SK-N-SH treated with all-trans-retinoic acid at 6 μM for 48 hours (cell line): Measurements from ENCODE around the gene EXD3.

Source experiments
- ATAC-seq: fragments of 200-7000 bp; cut with Tn5 transposase; 3 replicates; pipeline ENCODE4 v1.9.1; 2020; ENCODE audit warnings: mild to moderate bottlenecking, moderate library complexity
- CREB5 ChIP-seq: fragments of 250-450 bp; sonication (Bioruptor Pico); IDR thresholded peaks from 2 replicates; pipeline ENCODE4 v1.5.1; 2020; ENCODE audit warnings: low read depth, mild to moderate bottlenecking, moderate library complexity
- CSDC2 ChIP-seq: fragments of 250-450 bp; sonication (Bioruptor Pico); IDR thresholded peaks from 2 replicates; pipeline ENCODE4 v1.5.0; 2020; ENCODE audit warnings: mild to moderate bottlenecking, moderate library complexity
- CSRNP3 ChIP-seq: fragments of 250-450 bp; sonication (Bioruptor Pico); IDR thresholded peaks from 2 replicates; pipeline ENCODE4 v1.5.1; 2021; ENCODE audit warnings: mild to moderate bottlenecking, moderate library complexity
- ESRRG ChIP-seq: fragments of 250-450 bp; sonication (Bioruptor Pico); IDR thresholded peaks from 2 replicates; pipeline ENCODE4 v1.6.1; 2021; ENCODE audit warnings: mild to moderate bottlenecking
- GLIS3 ChIP-seq: fragments of 250-450 bp; sonication (Bioruptor Pico); IDR thresholded peaks from 2 replicates; pipeline ENCODE4 v1.5.0; 2020; ENCODE audit warnings: mild to moderate bottlenecking, moderate library complexity
- OSR1 ChIP-seq: fragments of 250-450 bp; sonication (Bioruptor Pico); IDR thresholded peaks from 2 replicates; pipeline ENCODE4 v1.8.0; 2022; ENCODE audit warnings: moderate library complexity, mild to moderate bottlenecking, inconsistent platforms
- POU6F1 ChIP-seq: fragments of 250-450 bp; sonication (Bioruptor Pico); IDR thresholded peaks from 2 replicates; pipeline ENCODE4 v1.8.0; 2021; ENCODE audit warnings: low read depth, mild to moderate bottlenecking, moderate library complexity, borderline replicate concordance
- SNAI2 ChIP-seq: fragments of 250-450 bp; sonication (Bioruptor Pico); IDR thresholded peaks from 2 replicates; pipeline ENCODE4 v1.5.0; 2020; ENCODE audit warnings: mild to moderate bottlenecking, moderate library complexity
- TCF4 ChIP-seq: fragments of 250-450 bp; sonication (Bioruptor Pico); IDR thresholded peaks from 2 replicates; pipeline ENCODE4 v1.8.0; 2021; ENCODE audit warnings: mild to moderate bottlenecking, moderate library complexity, borderline replicate concordance
- ZFP3 ChIP-seq: fragments of 250-450 bp; sonication (Bioruptor Pico); IDR thresholded peaks from 2 replicates; pipeline ENCODE4 v1.5.0; 2020; ENCODE audit warnings: mild to moderate bottlenecking, moderate library complexity
- ZFP30 ChIP-seq: fragments of 450-650 bp; formaldehyde crosslinking; IDR thresholded peaks from 2 replicates; pipeline ENCODE4 v1.5.0; 2022; ENCODE audit warnings: mild to moderate bottlenecking, moderate library complexity
- ZNF565 ChIP-seq: fragments of 450-650 bp; formaldehyde crosslinking; conservative IDR thresholded peaks from 2 replicates; pipeline ENCODE4 v1.5.0; 2020; ENCODE audit warnings: low read depth, mild to moderate bottlenecking, moderate library complexity
- ZNF70 ChIP-seq: fragments of 450-650 bp; formaldehyde crosslinking; IDR thresholded peaks from 2 replicates; pipeline ENCODE4 v1.5.0; 2020; ENCODE audit warnings: mild to moderate bottlenecking, moderate library complexity
- TF ChIP-seq, protein P1 (sequence below): fragments of 250-450 bp; sonication (Bioruptor Pico); IDR thresholded peaks from 2 replicates; pipeline ENCODE4 v1.8.0; 2020; ENCODE audit warnings: mild to moderate bottlenecking, moderate library complexity, borderline replicate concordance

The EXD3 gene

GRCh38 chr9:137313956-137314560 is 108.9 kb downstream of the EXD3 start:
- TF ChIP-seq CSRNP3 (CRISPR knock-in tag) (no peak), ZFP30 (CRISPR knock-in tag) (no peak), ESRRG (CRISPR knock-in tag) (no peak), ZFP3 (no peak), CREB5 (CRISPR knock-in tag) (no peak), SNAI2 (CRISPR knock-in tag) (no peak), ZNF70 (CRISPR knock-in tag) (no peak), GLIS3 (CRISPR knock-in tag) (no peak)
- TF ChIP-seq, protein P1, sequence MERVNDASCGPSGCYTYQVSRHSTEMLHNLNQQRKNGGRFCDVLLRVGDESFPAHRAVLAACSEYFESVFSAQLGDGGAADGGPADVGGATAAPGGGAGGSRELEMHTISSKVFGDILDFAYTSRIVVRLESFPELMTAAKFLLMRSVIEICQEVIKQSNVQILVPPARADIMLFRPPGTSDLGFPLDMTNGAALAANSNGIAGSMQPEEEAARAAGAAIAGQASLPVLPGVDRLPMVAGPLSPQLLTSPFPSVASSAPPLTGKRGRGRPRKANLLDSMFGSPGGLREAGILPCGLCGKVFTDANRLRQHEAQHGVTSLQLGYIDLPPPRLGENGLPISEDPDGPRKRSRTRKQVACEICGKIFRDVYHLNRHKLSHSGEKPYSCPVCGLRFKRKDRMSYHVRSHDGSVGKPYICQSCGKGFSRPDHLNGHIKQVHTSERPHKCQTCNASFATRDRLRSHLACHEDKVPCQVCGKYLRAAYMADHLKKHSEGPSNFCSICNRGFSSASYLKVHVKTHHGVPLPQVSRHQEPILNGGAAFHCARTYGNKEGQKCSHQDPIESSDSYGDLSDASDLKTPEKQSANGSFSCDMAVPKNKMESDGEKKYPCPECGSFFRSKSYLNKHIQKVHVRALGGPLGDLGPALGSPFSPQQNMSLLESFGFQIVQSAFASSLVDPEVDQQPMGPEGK (CRISPR knock-in tag): no peak
- no peak for ATAC-seq

DNA sequence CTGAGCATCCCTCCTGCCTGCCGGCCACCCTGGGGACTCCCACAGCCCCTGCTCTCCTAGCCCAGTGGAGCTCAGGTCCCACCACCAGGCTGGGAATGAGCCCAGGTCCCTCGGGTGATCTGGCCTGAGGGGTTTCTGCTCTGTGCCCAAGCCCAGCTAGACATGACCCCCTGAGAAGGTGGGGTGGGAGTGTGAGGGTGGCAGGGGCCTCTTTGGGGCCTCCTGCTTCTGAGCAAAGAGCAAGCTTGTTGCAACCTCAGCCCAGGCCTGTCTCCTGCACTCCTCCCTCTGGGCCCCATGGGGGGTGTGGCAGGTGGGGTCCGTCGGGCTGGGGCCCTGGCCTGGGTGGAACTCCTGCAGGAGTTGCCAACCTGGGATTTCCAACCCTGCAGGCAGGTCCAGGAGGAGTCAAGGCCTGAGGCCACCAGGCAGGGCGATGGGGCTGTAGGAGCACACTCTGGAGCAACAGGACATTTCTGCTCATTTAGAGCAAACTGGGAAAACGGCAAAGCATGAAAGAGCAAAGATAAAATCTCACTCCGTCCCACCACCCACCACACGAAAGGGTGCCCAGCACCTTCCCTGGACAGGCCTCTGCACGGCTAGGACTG is 109.5 kb downstream of the EXD3 start:
- no peak for ATAC-seq
- TF ChIP-seq ESRRG (CRISPR knock-in tag) (no peak), CSDC2 (CRISPR knock-in tag) (no peak), POU6F1 (no peak), ZNF565 (CRISPR knock-in tag) (no peak)

- ATAC-seq: no peak
Observed at GRCh38 chr9:137312852-137313325, 110.1 kb downstream of the EXD3 start.

GRCh38 chr9:137311986-137312851 is 110.7 kb downstream of the EXD3 start:
- no peak for ATAC-seq
- no peak for TF ChIP-seq OSR1 (CRISPR knock-in tag)
- TF ChIP-seq GLIS3 (CRISPR knock-in tag): no peak
- no peak for TF ChIP-seq TCF4 (CRISPR knock-in tag)
- no peak for TF ChIP-seq CREB5 (CRISPR knock-in tag)
- TF ChIP-seq CSRNP3 (CRISPR knock-in tag): no peak
- TF ChIP-seq, all 23 proteins: peak for 0

More at GRCh38 chr9:137312852-137313325, 110.1 kb downstream of the EXD3 start:
- TF ChIP-seq GLIS3 (CRISPR knock-in tag) (no peak), CSRNP3 (CRISPR knock-in tag) (no peak)
